DMS114 treated with DMSO at 0.1 percent for 48 hours (cell line): ENCODE results near the gene TMEM87A.

Experiments
- DNase-seq: peaks from one replicate; lab custom pipeline; 2025; ENCODE audit not compliant: unreplicated experiment; lab: John Stamatoyannopoulos, UW

TMEM87A gene

GRCh38 chr15:42166225-42166940, 106.8 kb downstream of the TMEM87A start:
- DNase-seq, result no peak

GRCh38 chr15:42165106-42165505, 108.1 kb downstream of the TMEM87A start:
- no peak for DNase-seq

- DNase-seq, result no peak
These were observed 109.2 kb downstream of the TMEM87A start for GRCh38 chr15:42163947-42164550.

GRCh38 chr15:42163291-42163690, 109.9 kb downstream of the TMEM87A start:
- no peak for DNase-seq
